GM12872 (cell line): Measurements from ENCODE around the gene PFDN5.
A peak's percentile ranks its signal among the peaks of the same experiment; 100 is the strongest.

Experiments used
- CTCF ChIP-seq: IDR thresholded peaks from 3 replicates; pipeline ENCODE4 v1.5.1; 2011; ENCODE audit warnings: low read depth, mild to moderate bottlenecking, low read length, moderate library complexity; ENCODE audit not compliant: insufficient read depth

Gene PFDN5

GRCh38 chr12:53343449-53343848 is 48.1 kb downstream of the PFDN5 start:
- no peak for TF ChIP-seq CTCF

GRCh38 chr12:53343969-53344368 is 48.6 kb downstream of the PFDN5 start:
- TF ChIP-seq CTCF: no peak

GRCh38 chr12:53344487-53344823 is 49.1 kb downstream of the PFDN5 start:
- no peak for TF ChIP-seq CTCF

DNA sequence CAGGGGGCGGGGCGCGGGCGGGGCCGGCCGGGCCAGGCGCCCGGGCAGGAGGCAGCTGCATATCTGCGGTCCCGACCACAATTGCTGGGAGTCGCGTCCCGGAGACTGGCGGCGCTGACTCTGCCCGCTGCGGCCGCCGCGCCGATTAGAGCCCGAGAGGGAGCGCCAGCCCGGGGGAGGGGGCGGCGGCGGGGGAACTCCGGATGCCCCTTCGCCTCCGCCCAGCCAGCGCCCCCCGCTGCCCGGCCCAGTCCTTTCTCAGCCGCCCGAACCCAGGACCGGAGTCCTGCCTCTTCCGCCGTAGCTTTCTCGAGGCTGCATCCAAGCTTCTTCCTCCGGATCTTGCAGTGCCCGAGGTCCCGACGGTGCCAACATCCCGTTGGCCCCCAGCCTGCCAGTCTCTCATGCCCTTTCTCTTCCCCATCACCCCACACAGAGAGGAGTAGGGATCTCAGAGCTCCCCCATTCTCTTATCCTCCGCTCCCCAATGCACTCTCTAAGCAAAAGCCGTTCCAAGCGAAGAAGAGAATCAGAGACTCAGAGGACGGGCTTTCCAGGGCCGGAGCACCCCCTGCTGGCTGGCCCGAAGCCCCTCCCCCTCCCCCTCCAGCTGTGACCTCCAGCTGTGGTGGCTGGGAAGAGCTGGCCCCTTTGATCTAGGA is 49.6 kb downstream of the PFDN5 start:
- peak; percentile 84 for TF ChIP-seq CTCF

- no peak for TF ChIP-seq CTCF
Observed at GRCh38 chr12:53345486-53346188, 50.3 kb downstream of the PFDN5 start.

GRCh38 chr12:53346491-53346890 is 51.1 kb downstream of the PFDN5 start:
- no peak for TF ChIP-seq CTCF

GRCh38 chr12:53347905-53348304 is 52.6 kb downstream of the PFDN5 start:
- no peak for TF ChIP-seq CTCF
